ENCODE data around the gene FER. TPM values are rescaled to one million over a fixed set of nuclear protein-coding genes. Genes with fewer than 3 reads are reported as not detected.
"Not testable (repeated sequence)": the region's sequence is repeated elsewhere in the genome, so short reads cannot be mapped to it uniquely, and the experiment has no call there.

Gene FER
- polyA plus RNA-seq, 1 of the 3 experiments (the other 2 are of a cell fraction): 1.8 TPM

DNA sequence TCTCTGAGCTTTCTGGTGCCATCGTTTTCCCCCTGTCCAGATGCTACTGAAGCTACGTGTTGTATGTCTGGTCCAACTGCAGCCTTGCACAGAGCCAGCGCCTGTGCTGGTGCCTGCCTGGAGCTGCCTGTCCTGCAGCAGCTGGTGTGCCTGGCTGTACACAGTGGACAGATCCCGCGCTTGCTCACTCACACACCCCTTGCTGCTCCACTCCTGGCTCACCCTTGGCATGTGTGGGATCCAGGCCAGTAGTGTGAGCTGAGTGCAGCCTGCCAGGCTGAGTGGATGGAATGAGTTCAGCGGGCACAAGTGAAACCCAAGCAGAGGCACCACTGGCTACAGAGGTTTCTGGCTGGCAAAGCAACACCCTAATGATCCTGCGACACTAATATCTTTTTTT lies 40.4 kb downstream of the FER start:
- TF ChIP-seq EP300 (IDR thresholded peaks at IDR 0.05; ENCODE audit: borderline replicate concordance in 1 of 2, low read depth in 1 of 2, low read length in 1 of 2) (no peak), ELF1 (IDR thresholded peaks at IDR 0.05) (no peak)
- Histone ChIP-seq H3K27me3 (ENCODE audit: insufficient read depth) (no peaks in the 10 kb centered on the region), H2AFZ (ENCODE audit: low read depth) (no peak overlapping the region), H3K27ac (ENCODE audit: low read depth in 2 of 2, low read length in 1 of 2) (no peak overlapping the region; a peak in 1 of 4 replicates), H3K79me2 (ENCODE audit: insufficient read depth) (peaks cover 54% of the 10 kb centered on the region), H4K20me1 (ENCODE audit: insufficient read depth) (no peaks in the 10 kb centered on the region), H3K4me3 (ENCODE audit: low read depth in 2 of 2, low read length in 1 of 2) (no peak overlapping the region), H3K9ac (no peak overlapping the region), H3K9me2 (no peaks in the 10 kb centered on the region), H3K4me2 (no peak overlapping the region), H3K4me1 (ENCODE audit: control insufficient read depth in 1 of 2, insufficient read depth in 2 of 2, low read depth in 1 of 2, low read length in 1 of 2) (peaks cover 0 to 12% of the 10 kb centered on the region in 2 experiments; a peak in 1 of 4 replicates), H3F3A (replicated peaks; ENCODE audit: insufficient read depth) (no peaks in the 10 kb centered on the region), H3K9me3 (no peaks in the 10 kb centered on the region), H3K36me3 (replicated peaks in 1 of 2; ENCODE audit: control insufficient read depth in 1 of 2, insufficient read depth in 2 of 2, low read length in 1 of 2) (peaks cover 2 to 13% of the 10 kb centered on the region in 2 experiments)
- DNase-seq: peak; percentile 26
- ChIA-PET CTCF (interaction anchor here (1.1 kb wide), 1 partner anchor 11 kb away, joined by 3 read pairs; no protein-coding TSS in a partner anchor), POLR2A (no interaction called here)
- WGBS (ENCODE audit: low lambda C conversion rate): 75% methylated on average over 3 of the region's 7 CpGs

DNA sequence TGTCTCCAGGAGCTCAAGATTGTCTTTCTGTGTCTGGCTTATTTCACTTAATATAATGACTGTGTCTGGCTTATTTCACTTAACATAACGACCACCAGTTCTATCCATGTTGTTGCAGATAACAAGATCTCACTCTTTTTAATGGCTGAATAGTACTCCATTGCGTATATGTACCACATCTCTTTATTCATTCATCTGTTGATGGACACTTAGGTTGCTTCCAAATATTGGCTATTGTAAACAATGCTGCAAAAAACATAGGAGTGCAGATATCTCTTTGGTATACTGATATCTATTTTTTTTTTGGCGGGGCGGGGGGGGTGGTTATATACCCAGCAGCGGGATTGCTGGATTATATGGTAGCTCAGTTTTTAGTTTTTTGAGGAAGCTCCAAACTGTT lies 45.5 kb downstream of the FER start:
- H3K9me2 ChIP-seq: no peaks in the 10 kb centered on the region
- H3K4me2 ChIP-seq: no peak overlapping the region
- 0 out of 2 replicates have a peak, but pooled peaks cover 3% of the 10 kb centered on the region for H3K9me3 ChIP-seq
- H3K4me3 ChIP-seq (ENCODE audit: low read depth in 2 of 2, low read length in 1 of 2): no peak overlapping the region
- H3K9ac ChIP-seq: no peak overlapping the region
- POLR2A ChIA-PET: no interaction called here
- DNase-seq: no peak
- H3K27ac ChIP-seq (ENCODE audit: low read depth in 2 of 2, low read length in 1 of 2): no peak overlapping the region
- H3K4me1 ChIP-seq (ENCODE audit: control insufficient read depth in 1 of 2, insufficient read depth in 2 of 2, low read depth in 1 of 2, low read length in 1 of 2): peaks cover 0 to 2% of the 10 kb centered on the region in 2 experiments; a peak in 1 of 4 replicates
- H3K27me3 ChIP-seq (ENCODE audit: insufficient read depth): no peaks in the 10 kb centered on the region
- no peaks in the 10 kb centered on the region for H3K36me3 ChIP-seq (replicated peaks in 1 of 2; ENCODE audit: control insufficient read depth in 1 of 2, insufficient read depth in 2 of 2, low read length in 1 of 2)
- WGBS (ENCODE audit: low lambda C conversion rate): 86% methylated on average over 5 of the region's 5 CpGs
- no peaks in the 10 kb centered on the region for H4K20me1 ChIP-seq (ENCODE audit: insufficient read depth)
- TF ChIP-seq JUND (IDR thresholded peaks at IDR 0.05): no peak
- no peak for TF ChIP-seq RXRA (IDR thresholded peaks at IDR 0.05; ENCODE audit: borderline replicate concordance, low read depth)
- no peak for TF ChIP-seq FOXM1 (IDR thresholded peaks at IDR 0.05; ENCODE audit: low read depth)
- no peak for TF ChIP-seq EZH2phosphoT487 (IDR thresholded peaks at IDR 0.05; ENCODE audit: borderline replicate concordance, low read depth)
- TF ChIP-seq GATA2 (CRISPR knock-in tag; IDR thresholded peaks at IDR 0.05): no peak
- no peak for TF ChIP-seq SIN3A (IDR thresholded peaks at IDR 0.05; ENCODE audit: borderline replicate concordance, low read depth, low read length)
- TF ChIP-seq NRF1 (IDR thresholded peaks at IDR 0.05; ENCODE audit: low read depth, low read length): no peak
- TF ChIP-seq FOXJ3 (CRISPR knock-in tag; IDR thresholded peaks at IDR 0.05): no peak
- TF ChIP-seq TCF12 (IDR thresholded peaks at IDR 0.05): no peak
- no peak for TF ChIP-seq RAD21 (IDR thresholded peaks at IDR 0.05; ENCODE audit: low read length)
- no peak for TF ChIP-seq CHD2 (IDR thresholded peaks at IDR 0.05; ENCODE audit: low read length, partially characterized antibody)
- TF ChIP-seq FOSL2 (IDR thresholded peaks at IDR 0.05; ENCODE audit: borderline replicate concordance, low read depth): no peak
- no peak for TF ChIP-seq GABPA (IDR thresholded peaks at IDR 0.05; ENCODE audit: low read depth)
- no peak for TF ChIP-seq NFIC (IDR thresholded peaks at IDR 0.05; ENCODE audit: borderline replicate concordance)
- no peak for TF ChIP-seq RCOR1 (IDR thresholded peaks at IDR 0.05; ENCODE audit: low read length)
- H3K79me2 ChIP-seq (ENCODE audit: insufficient read depth): peaks cover 28% of the 10 kb centered on the region
- CTCF ChIA-PET: interaction anchor here (1.2 kb wide), 1 partner anchor 12 kb away, joined by 6 read pairs; no protein-coding TSS in a partner anchor
- no peaks in the 10 kb centered on the region for H3F3A ChIP-seq (replicated peaks; ENCODE audit: insufficient read depth)
- H2AFZ ChIP-seq (ENCODE audit: low read depth): no peak overlapping the region

DNA sequence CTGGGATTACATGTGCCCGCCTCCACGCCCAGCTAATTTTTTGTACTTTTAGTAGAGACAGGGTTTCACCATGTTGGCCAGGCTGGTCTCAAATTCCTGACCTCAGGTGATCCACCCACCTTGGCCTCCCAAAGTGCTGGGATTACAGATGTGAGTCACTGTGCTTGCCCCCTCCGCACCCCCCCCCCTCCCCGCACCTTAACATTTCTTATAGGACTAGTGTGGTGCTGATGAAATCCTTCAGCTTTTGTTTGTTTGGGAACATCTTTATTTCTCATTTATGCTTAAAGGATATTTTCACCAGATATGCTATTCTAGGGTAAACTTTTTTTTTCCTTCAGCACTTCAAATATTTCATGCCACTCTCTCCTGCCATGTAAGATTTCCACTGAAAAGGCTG lies 46.7 kb downstream of the FER start:
- H3K79me2 ChIP-seq (ENCODE audit: insufficient read depth): peaks cover 29% of the 10 kb centered on the region
- H3K4me3 ChIP-seq (ENCODE audit: low read depth in 2 of 2, low read length in 1 of 2); H3K27ac ChIP-seq (ENCODE audit: low read depth in 2 of 2, low read length in 1 of 2); DNase-seq; H3F3A ChIP-seq (replicated peaks; ENCODE audit: insufficient read depth); POLR2A ChIA-PET; H3K4me2 ChIP-seq; H4K20me1 ChIP-seq (ENCODE audit: insufficient read depth); H3K9me3 ChIP-seq; CTCF ChIA-PET; H3K9me2 ChIP-seq; H3K4me1 ChIP-seq (ENCODE audit: control insufficient read depth in 1 of 2, insufficient read depth in 2 of 2, low read depth in 1 of 2, low read length in 1 of 2); H3K36me3 ChIP-seq (replicated peaks in 1 of 2; ENCODE audit: control insufficient read depth in 1 of 2, insufficient read depth in 2 of 2, low read length in 1 of 2); H3K9ac ChIP-seq; H2AFZ ChIP-seq (ENCODE audit: low read depth); H3K27me3 ChIP-seq (ENCODE audit: insufficient read depth): not testable (repeated sequence)
- 96% methylated on average over 4 of the region's 4 CpGs for WGBS (ENCODE audit: low lambda C conversion rate)
